ENCODE results near the gene HMGA1. TPM values are rescaled to one million over a fixed set of nuclear protein-coding genes. Genes with fewer than 3 reads are reported as not detected.

Gene HMGA1
- total RNA-seq, 1 donor from 2014 or later, result 37.5 TPM

GRCh38 chr6:34223956-34224940, 12.4 kb upstream of the HMGA1 start:
- peak; percentile 91 for DNase-seq (ENCODE audit: low read depth)

GRCh38 chr6:34225551-34225950, 11.1 kb upstream of the HMGA1 start:
- DNase-seq (ENCODE audit: low read depth), result no peak

GRCh38 chr6:34226066-34226465, 10.6 kb upstream of the HMGA1 start:
- no peak for DNase-seq (ENCODE audit: low read depth)

- DNase-seq (ENCODE audit: low read depth), result no peak
Measured at GRCh38 chr6:34226731-34227586, 9.7 kb upstream of the HMGA1 start.

GRCh38 chr6:34227761-34228421, 8.8 kb upstream of the HMGA1 start:
- DNase-seq (ENCODE audit: low read depth), result no peak

- peak; percentile 66 for DNase-seq (ENCODE audit: low read depth)
Measured at GRCh38 chr6:34229877-34230276, 6.8 kb upstream of the HMGA1 start.

- no peak for DNase-seq (ENCODE audit: low read depth)
Measured at GRCh38 chr6:34230653-34231371, 5.9 kb upstream of the HMGA1 start.

GRCh38 chr6:34231566-34232336, 4.9 kb upstream of the HMGA1 start:
- no peak for DNase-seq (ENCODE audit: low read depth)

- DNase-seq (ENCODE audit: low read depth), result peak; percentile 82
Measured at GRCh38 chr6:34232901-34233300, 3.8 kb upstream of the HMGA1 start.

- DNase-seq (ENCODE audit: low read depth), result no peak
Measured at GRCh38 chr6:34233867-34234266, 2.8 kb upstream of the HMGA1 start.

- DNase-seq (ENCODE audit: low read depth), result no peak
Measured at GRCh38 chr6:34234667-34235306, 1.9 kb upstream of the HMGA1 start.

- no peak for DNase-seq (ENCODE audit: low read depth)
Measured at GRCh38 chr6:34235307-34236130, 1.2 kb upstream of the HMGA1 start.

- no peak for DNase-seq (ENCODE audit: low read depth)
Measured at GRCh38 chr6:34236131-34236442, 586 bp upstream of the HMGA1 start.

- peak; percentile 37 for DNase-seq (ENCODE audit: low read depth)
Measured at GRCh38 chr6:34237316-34237721, 646 bp downstream of the HMGA1 start.

- peak; percentile 36 for DNase-seq (ENCODE audit: low read depth)
Measured at GRCh38 chr6:34237722-34238584, 1.3 kb downstream of the HMGA1 start.

- DNase-seq (ENCODE audit: low read depth), result no peak
Measured at GRCh38 chr6:34238585-34239499, 2.2 kb downstream of the HMGA1 start.

- no peak for DNase-seq (ENCODE audit: low read depth)
Measured at GRCh38 chr6:34239500-34239825, 2.8 kb downstream of the HMGA1 start.
